ENCODE data around the gene MAN2B2.

GRCh38 chr4:6647169-6647568 is 72.2 kb downstream of the MAN2B2 start:
- TF ChIP-seq CTCF (IDR thresholded peaks at IDR 0.05; ENCODE audit: poor library complexity) (no peak), EZH2 (IDR thresholded peaks at IDR 0.05; ENCODE audit: borderline replicate concordance) (no peak), EZH2phosphoT487 (IDR thresholded peaks at IDR 0.05; ENCODE audit: low read depth, severe bottlenecking, unreplicated experiment) (no peak)

All from hepatocyte (in vitro differentiated cells).